WTC11 (cell line): ENCODE data around the gene SMARCD2. TPM values are rescaled to one million over a fixed set of nuclear protein-coding genes. Genes with fewer than 3 reads are reported as not detected.

Source experiments
- CREM ChIP-seq: sonication (generic); formaldehyde crosslinking; IDR thresholded peaks from 2 replicates; pipeline ENCODE4 v1.8.1; 2022; ENCODE audit warnings: mild to moderate bottlenecking, missing genetic modification reagents, moderate library complexity
- ETV6 ChIP-seq: sonication (generic); formaldehyde crosslinking; IDR thresholded peaks from 2 replicates; pipeline ENCODE4 v1.8.1; 2022; ENCODE audit warnings: mild to moderate bottlenecking, missing genetic modification reagents
- GABPB1 ChIP-seq: sonication (generic); formaldehyde crosslinking; IDR thresholded peaks from 2 replicates; pipeline ENCODE4 v1.8.1; 2023; ENCODE audit warnings: mild to moderate bottlenecking, missing genetic modification reagents
- KAT7 ChIP-seq: sonication (generic); formaldehyde crosslinking; IDR thresholded peaks from 2 replicates; pipeline ENCODE4 v1.8.1; 2023; ENCODE audit warnings: missing genetic modification reagents, mild to moderate bottlenecking, borderline replicate concordance
- NR3C1 ChIP-seq: sonication (generic); formaldehyde crosslinking; conservative IDR thresholded peaks from 2 replicates; pipeline ENCODE4 v1.8.1; 2023; ENCODE audit warnings: low read depth, mild to moderate bottlenecking, missing genetic modification reagents
- PRRX2 ChIP-seq: fragments of 250-450 bp; sonication (Bioruptor Pico); IDR thresholded peaks from 2 replicates; pipeline ENCODE4 v1.8.0; 2021; ENCODE audit warnings: mild to moderate bottlenecking
- RELA ChIP-seq: sonication (generic); formaldehyde crosslinking; IDR thresholded peaks from 2 replicates; pipeline ENCODE4 v1.8.1; 2022; ENCODE audit warnings: missing genetic modification reagents, mild to moderate bottlenecking, borderline replicate concordance
- SMAD3 ChIP-seq: sonication (generic); formaldehyde crosslinking; IDR thresholded peaks from 2 replicates; pipeline ENCODE4 v1.8.0; 2022; ENCODE audit warnings: missing genetic modification reagents, mild to moderate bottlenecking, borderline replicate concordance
- SP1 ChIP-seq: sonication (generic); formaldehyde crosslinking; conservative IDR thresholded peaks from 2 replicates; pipeline ENCODE4 v1.8.1; 2022; ENCODE audit warnings: missing genetic modification reagents
- TEAD1 ChIP-seq: sonication (generic); formaldehyde crosslinking; IDR thresholded peaks from 2 replicates; pipeline ENCODE4 v1.8.0; 2022; ENCODE audit warnings: mild to moderate bottlenecking, missing genetic modification reagents
- ZNF232 ChIP-seq: sonication (generic); formaldehyde crosslinking; IDR thresholded peaks from 2 replicates; pipeline ENCODE4 v1.8.0; 2022; ENCODE audit warnings: mild to moderate bottlenecking, missing genetic modification reagents
- total RNA-seq: library from RNA; stranded (reverse); gene quantifications from 3 replicates; pipeline ENCODE4 v1.2.3, GENCODE V29; 2021
- TF ChIP-seq, protein P1 (sequence below): sonication (generic); formaldehyde crosslinking; IDR thresholded peaks from 2 replicates; pipeline ENCODE4 v1.8.0; 2023; ENCODE audit warnings: mild to moderate bottlenecking, missing genetic modification reagents
- TF ChIP-seq, protein P2 (sequence below): sonication (generic); formaldehyde crosslinking; IDR thresholded peaks from 2 replicates; pipeline ENCODE4 v1.8.1; 2023; ENCODE audit warnings: mild to moderate bottlenecking, missing genetic modification reagents, borderline replicate concordance
- TF ChIP-seq, protein P3 (sequence below): sonication (generic); formaldehyde crosslinking; IDR thresholded peaks from 2 replicates; pipeline ENCODE4 v1.8.1; 2022; ENCODE audit warnings: mild to moderate bottlenecking, missing genetic modification reagents, moderate library complexity, borderline replicate concordance
- TF ChIP-seq, protein P4 (sequence below): sonication (generic); formaldehyde crosslinking; conservative IDR thresholded peaks from 2 replicates; pipeline ENCODE4 v1.8.1; 2022; ENCODE audit warnings: mild to moderate bottlenecking, missing genetic modification reagents
- TF ChIP-seq, protein P5 (sequence below): fragments of 250-450 bp; sonication (Bioruptor Pico); IDR thresholded peaks from 2 replicates; pipeline ENCODE4 v1.9.0; 2021; ENCODE audit warnings: mild to moderate bottlenecking
- TF ChIP-seq, protein P6 (sequence below): sonication (generic); formaldehyde crosslinking; IDR thresholded peaks from 2 replicates; pipeline ENCODE4 v1.8.0; 2022; ENCODE audit warnings: mild to moderate bottlenecking, missing genetic modification reagents
- TF ChIP-seq, protein P7 (sequence below): sonication (generic); formaldehyde crosslinking; IDR thresholded peaks from 2 replicates; pipeline ENCODE4 v1.8.1; 2022; ENCODE audit warnings: mild to moderate bottlenecking, moderate library complexity, missing genetic modification reagents
- TF ChIP-seq, protein P8 (sequence below): sonication (generic); formaldehyde crosslinking; IDR thresholded peaks from 2 replicates; pipeline ENCODE4 v1.8.0; 2022; ENCODE audit warnings: missing genetic modification reagents
- TF ChIP-seq, protein P9 (sequence below): sonication (generic); formaldehyde crosslinking; IDR thresholded peaks from 2 replicates; pipeline ENCODE4 v1.8.0; 2022; ENCODE audit warnings: mild to moderate bottlenecking, missing genetic modification reagents

SMARCD2 gene
- total RNA-seq, 1 experiment from 2014 or later: 106 TPM

DNA sequence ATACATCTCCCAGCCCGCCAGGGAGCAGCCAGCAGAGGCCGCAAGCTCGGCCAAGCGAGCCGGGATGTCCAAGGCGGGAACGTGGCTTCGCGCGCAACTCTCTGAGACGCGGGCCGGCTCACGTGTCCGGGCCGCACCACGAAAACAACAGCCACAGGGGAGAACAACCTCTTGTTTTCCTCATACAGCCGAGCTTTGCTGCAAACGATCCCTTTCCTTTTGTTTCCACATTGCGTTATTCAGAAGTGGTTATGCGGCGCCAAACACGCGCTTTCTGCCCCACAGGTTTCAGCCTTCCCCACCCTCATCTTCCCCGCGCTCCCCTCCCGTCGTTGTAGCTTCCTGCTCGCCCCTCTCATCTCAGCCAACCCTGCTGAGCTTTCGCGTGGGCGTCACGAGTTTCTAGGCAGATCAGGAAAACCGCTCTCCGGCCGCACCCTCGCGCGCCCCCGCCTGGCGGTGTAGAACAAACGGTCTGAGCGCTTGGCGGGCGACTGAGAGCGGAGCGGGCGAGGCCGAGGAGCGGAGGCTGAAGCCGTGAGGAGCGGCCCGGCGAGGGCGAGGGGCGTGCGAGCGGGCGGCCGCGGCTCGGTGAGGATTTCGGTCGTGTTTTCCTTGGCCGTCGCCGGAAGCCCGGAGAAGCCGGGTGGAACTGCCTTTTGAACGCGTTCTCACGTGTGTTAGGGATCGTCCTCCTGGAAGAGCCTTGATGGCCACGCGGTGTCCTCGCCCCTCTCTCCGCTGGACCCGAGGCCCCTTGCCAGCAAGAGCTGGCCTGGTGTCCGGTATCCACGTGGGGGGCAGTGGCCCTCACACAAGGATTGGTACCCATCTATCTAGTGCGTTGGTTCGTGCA lies 6.6 kb upstream of the SMARCD2 start (continued):
- TF ChIP-seq, protein P1, sequence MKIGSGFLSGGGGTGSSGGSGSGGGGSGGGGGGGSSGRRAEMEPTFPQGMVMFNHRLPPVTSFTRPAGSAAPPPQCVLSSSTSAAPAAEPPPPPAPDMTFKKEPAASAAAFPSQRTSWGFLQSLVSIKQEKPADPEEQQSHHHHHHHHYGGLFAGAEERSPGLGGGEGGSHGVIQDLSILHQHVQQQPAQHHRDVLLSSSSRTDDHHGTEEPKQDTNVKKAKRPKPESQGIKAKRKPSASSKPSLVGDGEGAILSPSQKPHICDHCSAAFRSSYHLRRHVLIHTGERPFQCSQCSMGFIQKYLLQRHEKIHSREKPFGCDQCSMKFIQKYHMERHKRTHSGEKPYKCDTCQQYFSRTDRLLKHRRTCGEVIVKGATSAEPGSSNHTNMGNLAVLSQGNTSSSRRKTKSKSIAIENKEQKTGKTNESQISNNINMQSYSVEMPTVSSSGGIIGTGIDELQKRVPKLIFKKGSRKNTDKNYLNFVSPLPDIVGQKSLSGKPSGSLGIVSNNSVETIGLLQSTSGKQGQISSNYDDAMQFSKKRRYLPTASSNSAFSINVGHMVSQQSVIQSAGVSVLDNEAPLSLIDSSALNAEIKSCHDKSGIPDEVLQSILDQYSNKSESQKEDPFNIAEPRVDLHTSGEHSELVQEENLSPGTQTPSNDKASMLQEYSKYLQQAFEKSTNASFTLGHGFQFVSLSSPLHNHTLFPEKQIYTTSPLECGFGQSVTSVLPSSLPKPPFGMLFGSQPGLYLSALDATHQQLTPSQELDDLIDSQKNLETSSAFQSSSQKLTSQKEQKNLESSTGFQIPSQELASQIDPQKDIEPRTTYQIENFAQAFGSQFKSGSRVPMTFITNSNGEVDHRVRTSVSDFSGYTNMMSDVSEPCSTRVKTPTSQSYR (CRISPR knock-in tag): peak; percentile 71
- peak; percentile 90 for TF ChIP-seq ETV6 (CRISPR knock-in tag)
- TF ChIP-seq, protein P2, sequence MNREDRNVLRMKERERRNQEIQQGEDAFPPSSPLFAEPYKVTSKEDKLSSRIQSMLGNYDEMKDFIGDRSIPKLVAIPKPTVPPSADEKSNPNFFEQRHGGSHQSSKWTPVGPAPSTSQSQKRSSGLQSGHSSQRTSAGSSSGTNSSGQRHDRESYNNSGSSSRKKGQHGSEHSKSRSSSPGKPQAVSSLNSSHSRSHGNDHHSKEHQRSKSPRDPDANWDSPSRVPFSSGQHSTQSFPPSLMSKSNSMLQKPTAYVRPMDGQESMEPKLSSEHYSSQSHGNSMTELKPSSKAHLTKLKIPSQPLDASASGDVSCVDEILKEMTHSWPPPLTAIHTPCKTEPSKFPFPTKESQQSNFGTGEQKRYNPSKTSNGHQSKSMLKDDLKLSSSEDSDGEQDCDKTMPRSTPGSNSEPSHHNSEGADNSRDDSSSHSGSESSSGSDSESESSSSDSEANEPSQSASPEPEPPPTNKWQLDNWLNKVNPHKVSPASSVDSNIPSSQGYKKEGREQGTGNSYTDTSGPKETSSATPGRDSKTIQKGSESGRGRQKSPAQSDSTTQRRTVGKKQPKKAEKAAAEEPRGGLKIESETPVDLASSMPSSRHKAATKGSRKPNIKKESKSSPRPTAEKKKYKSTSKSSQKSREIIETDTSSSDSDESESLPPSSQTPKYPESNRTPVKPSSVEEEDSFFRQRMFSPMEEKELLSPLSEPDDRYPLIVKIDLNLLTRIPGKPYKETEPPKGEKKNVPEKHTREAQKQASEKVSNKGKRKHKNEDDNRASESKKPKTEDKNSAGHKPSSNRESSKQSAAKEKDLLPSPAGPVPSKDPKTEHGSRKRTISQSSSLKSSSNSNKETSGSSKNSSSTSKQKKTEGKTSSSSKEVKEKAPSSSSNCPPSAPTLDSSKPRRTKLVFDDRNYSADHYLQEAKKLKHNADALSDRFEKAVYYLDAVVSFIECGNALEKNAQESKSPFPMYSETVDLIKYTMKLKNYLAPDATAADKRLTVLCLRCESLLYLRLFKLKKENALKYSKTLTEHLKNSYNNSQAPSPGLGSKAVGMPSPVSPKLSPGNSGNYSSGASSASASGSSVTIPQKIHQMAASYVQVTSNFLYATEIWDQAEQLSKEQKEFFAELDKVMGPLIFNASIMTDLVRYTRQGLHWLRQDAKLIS: no peak
- TF ChIP-seq SMAD3: no peak; the same call in 1 of the 2 replicates
- TF ChIP-seq RELA: peak; percentile 16; the same call in 1 of the 2 replicates
- TF ChIP-seq, protein P3, sequence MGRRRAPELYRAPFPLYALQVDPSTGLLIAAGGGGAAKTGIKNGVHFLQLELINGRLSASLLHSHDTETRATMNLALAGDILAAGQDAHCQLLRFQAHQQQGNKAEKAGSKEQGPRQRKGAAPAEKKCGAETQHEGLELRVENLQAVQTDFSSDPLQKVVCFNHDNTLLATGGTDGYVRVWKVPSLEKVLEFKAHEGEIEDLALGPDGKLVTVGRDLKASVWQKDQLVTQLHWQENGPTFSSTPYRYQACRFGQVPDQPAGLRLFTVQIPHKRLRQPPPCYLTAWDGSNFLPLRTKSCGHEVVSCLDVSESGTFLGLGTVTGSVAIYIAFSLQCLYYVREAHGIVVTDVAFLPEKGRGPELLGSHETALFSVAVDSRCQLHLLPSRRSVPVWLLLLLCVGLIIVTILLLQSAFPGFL (CRISPR knock-in tag): 0 out of 2 replicates have a peak, but pooled peaks have one; percentile 12
- TF ChIP-seq, protein P4, sequence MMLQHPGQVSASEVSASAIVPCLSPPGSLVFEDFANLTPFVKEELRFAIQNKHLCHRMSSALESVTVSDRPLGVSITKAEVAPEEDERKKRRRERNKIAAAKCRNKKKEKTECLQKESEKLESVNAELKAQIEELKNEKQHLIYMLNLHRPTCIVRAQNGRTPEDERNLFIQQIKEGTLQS (CRISPR knock-in tag): 0 out of 2 replicates have a peak, but pooled peaks have one; percentile 54
- peak; percentile 91 for TF ChIP-seq CREM (CRISPR knock-in tag)
- TF ChIP-seq PRRX2 (CRISPR knock-in tag): 0 out of 2 replicates have a peak, but pooled peaks have one; percentile 33
- peak; percentile 90; the same call in 1 of the 2 replicates for TF ChIP-seq ZNF232
- no peak; the same call in 1 of the 2 replicates for TF ChIP-seq TEAD1 (CRISPR knock-in tag)
- TF ChIP-seq GABPB1 (CRISPR knock-in tag): no peak
- peak; percentile 70; the same call in 1 of the 2 replicates for TF ChIP-seq SP1 (CRISPR knock-in tag)
- 0 out of 2 replicates have a peak, but pooled peaks have one; percentile 66 for TF ChIP-seq KAT7 (CRISPR knock-in tag)
- TF ChIP-seq, protein P5, sequence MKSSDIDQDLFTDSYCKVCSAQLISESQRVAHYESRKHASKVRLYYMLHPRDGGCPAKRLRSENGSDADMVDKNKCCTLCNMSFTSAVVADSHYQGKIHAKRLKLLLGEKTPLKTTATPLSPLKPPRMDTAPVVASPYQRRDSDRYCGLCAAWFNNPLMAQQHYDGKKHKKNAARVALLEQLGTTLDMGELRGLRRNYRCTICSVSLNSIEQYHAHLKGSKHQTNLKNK (CRISPR knock-in tag): no peak
- TF ChIP-seq, protein P6, sequence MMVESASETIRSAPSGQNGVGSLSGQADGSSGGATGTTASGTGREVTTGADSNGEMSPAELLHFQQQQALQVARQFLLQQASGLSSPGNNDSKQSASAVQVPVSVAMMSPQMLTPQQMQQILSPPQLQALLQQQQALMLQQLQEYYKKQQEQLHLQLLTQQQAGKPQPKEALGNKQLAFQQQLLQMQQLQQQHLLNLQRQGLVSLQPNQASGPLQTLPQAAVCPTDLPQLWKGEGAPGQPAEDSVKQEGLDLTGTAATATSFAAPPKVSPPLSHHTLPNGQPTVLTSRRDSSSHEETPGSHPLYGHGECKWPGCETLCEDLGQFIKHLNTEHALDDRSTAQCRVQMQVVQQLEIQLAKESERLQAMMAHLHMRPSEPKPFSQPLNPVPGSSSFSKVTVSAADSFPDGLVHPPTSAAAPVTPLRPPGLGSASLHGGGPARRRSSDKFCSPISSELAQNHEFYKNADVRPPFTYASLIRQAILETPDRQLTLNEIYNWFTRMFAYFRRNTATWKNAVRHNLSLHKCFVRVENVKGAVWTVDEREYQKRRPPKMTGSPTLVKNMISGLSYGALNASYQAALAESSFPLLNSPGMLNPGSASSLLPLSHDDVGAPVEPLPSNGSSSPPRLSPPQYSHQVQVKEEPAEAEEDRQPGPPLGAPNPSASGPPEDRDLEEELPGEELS (CRISPR knock-in tag): peak; percentile 92; the same call in 1 of the 2 replicates
- TF ChIP-seq NR3C1 (CRISPR knock-in tag): no peak
- TF ChIP-seq, protein P7, sequence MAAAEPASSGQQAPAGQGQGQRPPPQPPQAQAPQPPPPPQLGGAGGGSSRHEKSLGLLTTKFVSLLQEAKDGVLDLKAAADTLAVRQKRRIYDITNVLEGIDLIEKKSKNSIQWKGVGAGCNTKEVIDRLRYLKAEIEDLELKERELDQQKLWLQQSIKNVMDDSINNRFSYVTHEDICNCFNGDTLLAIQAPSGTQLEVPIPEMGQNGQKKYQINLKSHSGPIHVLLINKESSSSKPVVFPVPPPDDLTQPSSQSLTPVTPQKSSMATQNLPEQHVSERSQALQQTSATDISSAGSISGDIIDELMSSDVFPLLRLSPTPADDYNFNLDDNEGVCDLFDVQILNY: peak; percentile 93
- TF ChIP-seq, protein P8, sequence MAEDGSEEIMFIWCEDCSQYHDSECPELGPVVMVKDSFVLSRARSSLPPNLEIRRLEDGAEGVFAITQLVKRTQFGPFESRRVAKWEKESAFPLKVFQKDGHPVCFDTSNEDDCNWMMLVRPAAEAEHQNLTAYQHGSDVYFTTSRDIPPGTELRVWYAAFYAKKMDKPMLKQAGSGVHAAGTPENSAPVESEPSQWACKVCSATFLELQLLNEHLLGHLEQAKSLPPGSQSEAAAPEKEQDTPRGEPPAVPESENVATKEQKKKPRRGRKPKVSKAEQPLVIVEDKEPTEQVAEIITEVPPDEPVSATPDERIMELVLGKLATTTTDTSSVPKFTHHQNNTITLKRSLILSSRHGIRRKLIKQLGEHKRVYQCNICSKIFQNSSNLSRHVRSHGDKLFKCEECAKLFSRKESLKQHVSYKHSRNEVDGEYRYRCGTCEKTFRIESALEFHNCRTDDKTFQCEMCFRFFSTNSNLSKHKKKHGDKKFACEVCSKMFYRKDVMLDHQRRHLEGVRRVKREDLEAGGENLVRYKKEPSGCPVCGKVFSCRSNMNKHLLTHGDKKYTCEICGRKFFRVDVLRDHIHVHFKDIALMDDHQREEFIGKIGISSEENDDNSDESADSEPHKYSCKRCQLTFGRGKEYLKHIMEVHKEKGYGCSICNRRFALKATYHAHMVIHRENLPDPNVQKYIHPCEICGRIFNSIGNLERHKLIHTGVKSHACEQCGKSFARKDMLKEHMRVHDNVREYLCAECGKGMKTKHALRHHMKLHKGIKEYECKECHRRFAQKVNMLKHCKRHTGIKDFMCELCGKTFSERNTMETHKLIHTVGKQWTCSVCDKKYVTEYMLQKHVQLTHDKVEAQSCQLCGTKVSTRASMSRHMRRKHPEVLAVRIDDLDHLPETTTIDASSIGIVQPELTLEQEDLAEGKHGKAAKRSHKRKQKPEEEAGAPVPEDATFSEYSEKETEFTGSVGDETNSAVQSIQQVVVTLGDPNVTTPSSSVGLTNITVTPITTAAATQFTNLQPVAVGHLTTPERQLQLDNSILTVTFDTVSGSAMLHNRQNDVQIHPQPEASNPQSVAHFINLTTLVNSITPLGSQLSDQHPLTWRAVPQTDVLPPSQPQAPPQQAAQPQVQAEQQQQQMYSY: peak; percentile 35; the same call in 1 of the 2 replicates
- TF ChIP-seq, protein P9, sequence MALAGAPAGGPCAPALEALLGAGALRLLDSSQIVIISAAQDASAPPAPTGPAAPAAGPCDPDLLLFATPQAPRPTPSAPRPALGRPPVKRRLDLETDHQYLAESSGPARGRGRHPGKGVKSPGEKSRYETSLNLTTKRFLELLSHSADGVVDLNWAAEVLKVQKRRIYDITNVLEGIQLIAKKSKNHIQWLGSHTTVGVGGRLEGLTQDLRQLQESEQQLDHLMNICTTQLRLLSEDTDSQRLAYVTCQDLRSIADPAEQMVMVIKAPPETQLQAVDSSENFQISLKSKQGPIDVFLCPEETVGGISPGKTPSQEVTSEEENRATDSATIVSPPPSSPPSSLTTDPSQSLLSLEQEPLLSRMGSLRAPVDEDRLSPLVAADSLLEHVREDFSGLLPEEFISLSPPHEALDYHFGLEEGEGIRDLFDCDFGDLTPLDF: peak; percentile 84; the same call in 1 of the 2 replicates
